ENCODE results near the gene EDN3. TPM values are rescaled to one million over a fixed set of nuclear protein-coding genes. Genes with fewer than 3 reads are reported as not detected.

Gene EDN3
- total and polyA plus RNA-seq, 9 of the 15 experiments (the other 6 are each of a cell fraction or from before 2014, with no cell fraction given) = not detected

DNA sequence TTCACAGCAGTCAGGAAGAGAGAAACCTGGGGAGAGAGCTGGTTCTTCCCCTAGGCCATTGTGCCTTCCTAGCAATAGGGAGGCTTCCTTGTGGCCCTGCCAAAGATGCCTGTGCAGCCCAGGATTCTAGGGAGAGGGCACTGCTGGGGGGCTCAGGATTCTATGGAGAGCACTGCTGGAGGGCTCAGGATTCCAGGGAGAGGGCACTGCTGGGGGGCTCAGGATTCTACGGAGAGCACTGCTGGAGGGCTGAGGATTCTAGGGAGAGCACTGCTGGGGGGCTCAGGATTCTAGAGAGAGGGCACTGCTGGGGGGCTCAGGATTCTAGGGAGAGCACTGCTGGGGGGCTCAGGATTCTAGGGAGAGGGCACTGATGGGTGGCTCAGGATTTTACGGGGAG is 25.8 kb downstream of the EDN3 start (continued):
- TF ChIP-seq, protein P1, sequence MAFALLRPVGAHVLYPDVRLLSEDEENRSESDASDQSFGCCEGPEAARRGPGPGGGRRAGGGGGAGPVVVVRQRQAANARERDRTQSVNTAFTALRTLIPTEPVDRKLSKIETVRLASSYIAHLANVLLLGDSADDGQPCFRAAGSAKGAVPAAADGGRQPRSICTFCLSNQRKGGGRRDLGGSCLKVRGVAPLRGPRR (CRISPR knock-in tag; IDR thresholded peaks at IDR 0.05) = no peak
- TF ChIP-seq, protein P2, sequence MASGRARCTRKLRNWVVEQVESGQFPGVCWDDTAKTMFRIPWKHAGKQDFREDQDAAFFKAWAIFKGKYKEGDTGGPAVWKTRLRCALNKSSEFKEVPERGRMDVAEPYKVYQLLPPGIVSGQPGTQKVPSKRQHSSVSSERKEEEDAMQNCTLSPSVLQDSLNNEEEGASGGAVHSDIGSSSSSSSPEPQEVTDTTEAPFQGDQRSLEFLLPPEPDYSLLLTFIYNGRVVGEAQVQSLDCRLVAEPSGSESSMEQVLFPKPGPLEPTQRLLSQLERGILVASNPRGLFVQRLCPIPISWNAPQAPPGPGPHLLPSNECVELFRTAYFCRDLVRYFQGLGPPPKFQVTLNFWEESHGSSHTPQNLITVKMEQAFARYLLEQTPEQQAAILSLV (tag; IDR thresholded peaks at IDR 0.05) = no peak

DNA sequence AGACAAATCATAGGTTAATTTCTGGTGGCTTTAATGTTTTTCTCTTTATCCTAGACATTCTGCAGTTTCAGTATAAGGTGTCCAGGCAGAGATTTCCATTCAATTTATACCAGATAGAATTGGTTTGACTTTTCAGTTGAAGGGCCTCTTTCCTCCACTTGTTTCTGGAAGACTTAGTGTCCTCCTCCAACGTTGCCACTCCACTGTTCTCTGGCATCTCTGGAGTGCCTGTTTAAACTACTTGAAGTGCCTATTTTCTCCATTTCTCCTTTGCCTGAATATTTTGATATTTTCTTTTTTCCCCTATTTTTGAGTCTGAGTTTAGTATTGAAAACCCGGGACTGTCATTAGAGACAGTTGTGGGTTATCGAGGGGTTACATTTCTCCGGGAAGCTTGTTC is 27.7 kb downstream of the EDN3 start:
- CTCF ChIA-PET (ENCODE audit: low intra/inter-chr PET ratio) = no interaction called here
- Histone ChIP-seq H3K27ac (ENCODE audit: extremely low read depth, low read depth, low read length) (no peak overlapping the region), H4K20me1 (replicated peaks; ENCODE audit: control insufficient read depth, insufficient read depth, low read length) (peaks cover 6% of the 10 kb centered on the region; the same call in 1 of the 2 replicates), H3K9me1 (ENCODE audit: control insufficient read depth, insufficient read depth, low read length) (no peaks in the 10 kb centered on the region), H3K9ac (ENCODE audit: insufficient read depth in 1 of 2, low read depth in 2 of 2, low read length in 2 of 2) (no peak overlapping the region), H3K79me2 (ENCODE audit: control insufficient read depth, insufficient read depth, low read length) (no peaks in the 10 kb centered on the region), H3K27me3 (ENCODE audit: control insufficient read depth in 2 of 2, insufficient read depth in 2 of 2, low read length in 2 of 2) (peaks cover 22 to 31% of the 10 kb centered on the region in 2 experiments; a peak in 4 of 5 replicates), H3K4me2 (ENCODE audit: insufficient read depth, low read length) (no peak overlapping the region), H3K4me1 (replicated peaks in 1 of 2; ENCODE audit: control insufficient read depth in 2 of 2, insufficient read depth in 2 of 2, low read length in 2 of 2) (no peaks in the 10 kb centered on the region), H3K9me3 (replicated peaks; ENCODE audit: control insufficient read depth, insufficient read depth, low read depth, low read length) (no peaks in the 10 kb centered on the region), H2AFZ (ENCODE audit: low read depth, low read length) (no peak overlapping the region), H3K36me3 (ENCODE audit: control insufficient read depth, insufficient read depth, low read length) (no peaks in the 10 kb centered on the region), H3K4me3 (no peak overlapping the region)
- intact Hi-C loops (cut with micrococcal nuclease) (no loop called here), in situ Hi-C loops (cut with MboI) (no loop called here)
- 0% methylated on average over 4 of the region's 4 CpGs for WGBS (ENCODE audit: insufficient coverage, low coverage, missing lambda C conversion rate)
- no peak for DNase-seq (ENCODE audit: extremely low read depth in 1 of 4, low spot score in 3 of 4)
- TF ChIP-seq TRIM28 (IDR thresholded peaks at IDR 0.05) (no peak), MAZ (CRISPR knock-in tag; conservative IDR thresholded peaks at IDR 0.05 in 1 of 2, IDR thresholded peaks at IDR 0.05 in 1 of 2) (no peak), SRSF3 (IDR thresholded peaks at IDR 0.05; ENCODE audit: insufficient read depth, low read length) (no peak), ZNF23 (CRISPR knock-in tag; IDR thresholded peaks at IDR 0.05) (no peak)
- TF ChIP-seq, protein P3, sequence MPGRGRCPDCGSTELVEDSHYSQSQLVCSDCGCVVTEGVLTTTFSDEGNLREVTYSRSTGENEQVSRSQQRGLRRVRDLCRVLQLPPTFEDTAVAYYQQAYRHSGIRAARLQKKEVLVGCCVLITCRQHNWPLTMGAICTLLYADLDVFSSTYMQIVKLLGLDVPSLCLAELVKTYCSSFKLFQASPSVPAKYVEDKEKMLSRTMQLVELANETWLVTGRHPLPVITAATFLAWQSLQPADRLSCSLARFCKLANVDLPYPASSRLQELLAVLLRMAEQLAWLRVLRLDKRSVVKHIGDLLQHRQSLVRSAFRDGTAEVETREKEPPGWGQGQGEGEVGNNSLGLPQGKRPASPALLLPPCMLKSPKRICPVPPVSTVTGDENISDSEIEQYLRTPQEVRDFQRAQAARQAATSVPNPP (IDR thresholded peaks at IDR 0.05; ENCODE audit: borderline replicate concordance, insufficient read depth, insufficient read length) = no peak
- ATAC-seq = no peak
- BruUV-seq (replicated peaks) = no TSS peak
- POLR2A ChIA-PET = no interaction called here
- FAIRE-seq = no peak

All from K562 (cell line).